HCT116 (cell line): ENCODE measurements around the gene DLG5. TPM values are rescaled to one million over a fixed set of nuclear protein-coding genes. Genes with fewer than 3 reads are reported as not detected.

ENCODE experiments used
- ATAC-seq: fragments of 200-7000 bp; cut with Tn5 transposase; 2 replicates; pipeline ENCODE4 v1.9.1; 2020; ENCODE audit warnings: mild to moderate bottlenecking, moderate library complexity
- BruUV-seq: library from RNA; stranded (reverse); fragments of 400-500 nt; replicated peaks from 2 replicates; lab custom pipeline; 2021; lab: Mats Ljungman, UMichigan
- CTCF ChIA-PET: fragments of 300-600 bp; sonication (Branson Sonifier 250); formaldehyde crosslinking; loops from one replicate; lab custom pipeline; 2021; ENCODE audit warnings: antibody characterized with exemption; lab: Charles Lee
- POLR2A ChIA-PET: fragments of 300-600, 350-600 bp; sonication (Branson Sonifier 250); formaldehyde crosslinking; loops from one replicate; lab custom pipeline; 2021; ENCODE audit warnings: antibody characterized with exemption; lab: Charles Lee
- RAD21 ChIA-PET, 2 experiments: fragments of 300-600 bp; sonication (Branson Sonifier 250); formaldehyde crosslinking; loops; one replicate each; lab custom pipeline; 2023; ENCODE audit warnings: low total read pairs in 2 of 2; ENCODE audit not compliant: uncharacterized antibody in 2 of 2, unreplicated experiment in 2 of 2, low non-redundant PET in 1 of 2; lab: Charles Lee
- DNase-seq: peaks from one replicate; pipeline ENCODE4 v3.0.0-alpha.2; 2010; ENCODE audit warnings: low read depth, low spot score
- H2AFZ ChIP-seq: fragments of 200-600 bp; shearing (Covaris generic), sonication (generic); 2 replicates; pipeline ENCODE4 v1.6.1; 2017; ENCODE audit warnings: low read depth, mixed run types, mixed read lengths, antibody characterized with exemption, low read length; ENCODE audit not compliant: poor library complexity, severe bottlenecking
- H3K27ac ChIP-seq: 2 replicates; pipeline ENCODE4 v1.5.1; 2012; ENCODE audit warnings: low read depth, low read length
- H3K27me3 ChIP-seq: fragments of 200-600 bp; sonication (generic); 2 replicates; pipeline ENCODE4 v1.6.1; 2016; ENCODE audit warnings: mixed run types, low read length, mixed read lengths; ENCODE audit not compliant: insufficient read depth
- H3K36me3 ChIP-seq, 2 experiments: fragments of 200-500 bp in 1 of 2; fragments of 200-600 bp in 1 of 2; sonication (Bioruptor generic) in 1 of 2; sonication (generic) in 1 of 2; 2 replicates each; pipeline versions ENCODE4 v1.5.1 to v1.6.1; 2014 to 2016; ENCODE audit warnings: low read length in 2 of 2, inconsistent platforms in 1 of 2, mixed read lengths in 1 of 2, mixed run types in 1 of 2; ENCODE audit not compliant: insufficient read depth in 2 of 2, control insufficient read depth in 1 of 2
- H3K4me1 ChIP-seq, 2 experiments: fragments of 200-600 bp in 1 of 2; sonication (generic) in 1 of 2; 2 replicates each; pipeline versions ENCODE4 v1.5.1 to v1.6.1; 2012 to 2017; ENCODE audit warnings: low read length in 2 of 2, inconsistent platforms in 1 of 2, mild to moderate bottlenecking in 1 of 2, mixed read lengths in 1 of 2, mixed run types in 1 of 2, moderate library complexity in 1 of 2; ENCODE audit not compliant: insufficient read depth in 2 of 2, control insufficient read depth in 1 of 2
- H3K4me2 ChIP-seq: fragments of 200-600 bp; sonication (generic); 2 replicates; pipeline ENCODE4 v1.6.1; 2017; ENCODE audit warnings: mixed run types, low read length, mixed read lengths
- H3K4me3 ChIP-seq, 2 experiments: fragments of 200-600 bp in 1 of 2; sonication (generic) in 1 of 2; replicated peaks in 1 of 2; 2 replicates each; pipeline ENCODE4 v1.5.1; 2011 to 2016; ENCODE audit warnings: low read length in 2 of 2, control low read depth in 1 of 2, low read depth in 1 of 2, mild to moderate bottlenecking in 1 of 2, mixed read lengths in 1 of 2, mixed run types in 1 of 2
- H3K79me2 ChIP-seq: fragments of 200-600 bp; sonication (generic); 2 replicates; pipeline ENCODE4 v1.6.1; 2017; ENCODE audit warnings: mild to moderate bottlenecking, mixed run types, low read length, moderate library complexity, mixed read lengths; ENCODE audit not compliant: insufficient read depth
- H3K9ac ChIP-seq: fragments of 200-600 bp; sonication (generic); 2 replicates; pipeline ENCODE4 v1.6.1; 2016; ENCODE audit warnings: low read length, mixed read lengths
- H3K9me2 ChIP-seq: fragments of 200-600 bp; sonication (generic), shearing (Covaris generic); 2 replicates; pipeline ENCODE4 v1.6.1; 2017; ENCODE audit warnings: mixed run types, mild to moderate bottlenecking, moderate library complexity; ENCODE audit not compliant: insufficient read depth
- H3K9me3 ChIP-seq, 2 experiments: fragments of 200-500 bp in 1 of 2; fragments of 200-600 bp in 1 of 2; sonication (Bioruptor generic) in 1 of 2; sonication (generic) in 1 of 2; 2 replicates each; pipeline ENCODE4 v1.6.1; 2014 to 2017; ENCODE audit warnings: low read length in 2 of 2, mixed read lengths in 2 of 2, inconsistent platforms in 1 of 2, low read depth in 1 of 2, mild to moderate bottlenecking in 1 of 2, mixed run types in 1 of 2, moderate library complexity in 1 of 2; ENCODE audit not compliant: control insufficient read depth in 1 of 2, insufficient read depth in 1 of 2
- H4K20me1 ChIP-seq: fragments of 200-600 bp; sonication (generic), shearing (Covaris generic); 2 replicates; pipeline ENCODE4 v1.6.1; 2017; ENCODE audit warnings: mixed run types, mild to moderate bottlenecking, moderate library complexity; ENCODE audit not compliant: insufficient read depth
- CEBPB ChIP-seq: IDR thresholded peaks from 2 replicates; pipeline ENCODE4 v1.6.1; 2012; ENCODE audit warnings: low read depth
- EZH2 ChIP-seq: fragments of 200-600 bp; sonication (generic); IDR thresholded peaks from 2 replicates; pipeline ENCODE4 v1.6.1; 2017; ENCODE audit warnings: antibody characterized with exemption, mixed run types
- FOSL1 ChIP-seq: IDR thresholded peaks from 2 replicates; pipeline ENCODE4 v1.6.1; 2012; ENCODE audit warnings: low read depth
- MAX ChIP-seq: IDR thresholded peaks from 2 replicates; pipeline ENCODE4 v1.6.1; 2012
- POLR2AphosphoS5 ChIP-seq: IDR thresholded peaks from 2 replicates; pipeline ENCODE4 v1.6.1; 2011; ENCODE audit warnings: mild to moderate bottlenecking, low read depth, low read length, moderate library complexity
- SIN3A ChIP-seq: IDR thresholded peaks from 2 replicates; pipeline ENCODE4 v1.6.1; 2012; ENCODE audit warnings: low read depth
- SP1 ChIP-seq: IDR thresholded peaks from 2 replicates; pipeline ENCODE4 v1.6.1; 2012; ENCODE audit warnings: low read depth
- SRF ChIP-seq: IDR thresholded peaks from 2 replicates; pipeline ENCODE4 v1.6.1; 2012; ENCODE audit warnings: low read depth
- ZBTB33 ChIP-seq: IDR thresholded peaks from 2 replicates; pipeline ENCODE4 v1.6.1; 2011; ENCODE audit warnings: mild to moderate bottlenecking, low read length, moderate library complexity; ENCODE audit not compliant: insufficient replicate concordance; ENCODE audit errors: extremely low read depth
- ZFX ChIP-seq: fragments of 450-650 bp; IDR thresholded peaks from 2 replicates; pipeline ENCODE4 v1.6.1; 2017
- intact Hi-C: fragments of 100-400 bp; cut with micrococcal nuclease; formaldehyde crosslinking; loops from 2 replicates; pipeline ENCODE4 v1.10.0; 2022
- total RNA-seq: library from RNA; stranded (reverse); gene quantifications from one replicate; pipeline ENCODE4 v1.2.1, GENCODE V29; 2021; ENCODE audit not compliant: unreplicated experiment
- TF ChIP-seq, protein P1 (sequence below): IDR thresholded peaks from 2 replicates; pipeline ENCODE4 v1.6.1; 2012
- TF ChIP-seq, protein P2 (sequence below), 3 experiments: fragments of 200-600 bp in 1 of 3; sonication (generic) in 1 of 3; IDR thresholded peaks in 2 of 3; conservative IDR thresholded peaks in 1 of 3; 2 replicates each; pipeline ENCODE4 v1.5.1; 2012 to 2017; ENCODE audit warnings: low read depth in 2 of 3, low read length in 2 of 3, antibody characterized with exemption in 1 of 3, borderline replicate concordance in 1 of 3, control low read depth in 1 of 3, mild to moderate bottlenecking in 1 of 3, mixed read lengths in 1 of 3, mixed run types in 1 of 3, moderate library complexity in 1 of 3; ENCODE audit not compliant: insufficient read depth in 1 of 3

DLG5 gene
- total RNA-seq, 1 experiment from 2014 or later: 44.8 TPM

DNA sequence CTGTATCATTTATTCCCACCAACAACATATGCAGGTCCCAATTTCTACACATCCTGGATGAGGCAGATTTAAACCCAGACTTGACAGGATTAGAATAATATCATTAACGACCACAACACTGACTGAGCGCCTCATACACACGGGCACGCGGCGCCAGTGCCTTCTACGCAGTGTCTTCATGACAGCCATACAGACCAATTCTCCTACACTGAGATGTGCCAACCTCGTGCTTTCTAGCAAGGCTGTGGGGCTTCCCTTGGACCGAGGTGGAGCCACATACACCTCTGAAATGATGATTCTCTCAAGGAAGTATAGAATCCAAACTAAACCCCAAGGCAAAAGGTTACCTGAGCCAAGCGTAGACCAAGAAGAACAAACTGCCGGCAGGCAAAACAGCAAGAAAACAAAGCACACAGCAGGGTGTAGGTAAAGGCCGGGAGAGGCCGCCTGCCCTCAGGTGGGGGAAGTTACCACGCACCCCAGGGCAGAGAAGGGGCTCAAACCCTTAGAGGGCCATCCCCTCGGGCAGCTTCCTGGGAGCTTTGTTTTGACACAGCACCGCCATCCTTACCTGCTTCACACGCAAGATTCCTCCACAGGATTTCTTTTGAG is 75.8 kb downstream of the DLG5 start:
- BruUV-seq: no TSS peak
- POLR2A ChIA-PET: no interaction called here
- no peaks in the 10 kb centered on the region for H3K9me3 ChIP-seq
- H3K27me3 ChIP-seq: no peaks in the 10 kb centered on the region
- no peak overlapping the region for H3K4me2 ChIP-seq
- peaks cover 14 to 25% of the 10 kb centered on the region in 2 experiments for H3K4me1 ChIP-seq
- DNase-seq (no peak), ATAC-seq (no peak)
- intact Hi-C loops: no loop called here
- no peaks in the 10 kb centered on the region for H3K79me2 ChIP-seq
- TF ChIP-seq MAX: no peak
- no peak for TF ChIP-seq ZBTB33
- no peak overlapping the region for H2AFZ ChIP-seq
- H4K20me1 ChIP-seq: no peaks in the 10 kb centered on the region
- no peak overlapping the region for H3K9ac ChIP-seq
- H3K9me2 ChIP-seq: no peaks in the 10 kb centered on the region
- RAD21 ChIA-PET: no interaction called here
- CTCF ChIA-PET: no interaction called here
- no peak overlapping the region for H3K27ac ChIP-seq
- peaks cover 0 to 8% of the 10 kb centered on the region in 2 experiments; a peak in 2 of 4 replicates for H3K36me3 ChIP-seq
- H3K4me3 ChIP-seq: no peak overlapping the region

DNA sequence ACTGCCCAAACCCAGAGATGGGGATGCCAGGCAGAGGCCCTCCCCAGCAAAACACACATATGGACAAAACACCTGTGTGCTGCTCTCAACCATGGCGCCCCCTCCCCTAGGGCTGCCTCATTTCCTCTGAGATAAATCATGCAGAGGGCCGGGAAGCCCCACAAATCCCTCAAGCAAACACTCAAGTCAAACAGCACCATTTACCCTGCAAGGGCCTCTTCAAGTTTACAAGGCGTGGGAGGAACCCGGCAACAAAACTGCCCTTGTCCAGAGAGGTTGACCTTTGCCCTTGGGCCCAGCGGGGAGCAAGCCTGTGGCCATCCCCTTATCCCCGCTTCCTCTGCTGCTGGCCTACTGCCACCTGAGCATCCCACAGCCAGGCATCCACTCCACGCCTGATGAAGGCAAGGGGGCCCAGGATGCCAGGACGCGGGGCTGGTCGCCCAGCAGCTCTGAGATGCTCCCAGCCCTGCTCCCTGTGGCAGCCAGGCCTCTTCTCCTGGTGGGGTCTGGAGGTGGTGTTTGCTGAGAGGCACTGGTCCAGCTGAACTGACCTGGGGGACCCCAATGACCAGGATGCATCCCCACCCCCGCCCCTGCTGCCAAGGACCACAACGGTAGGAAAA is 77.4 kb downstream of the DLG5 start:
- Histone ChIP-seq H3K27ac (no peak overlapping the region; the same call in 1 of the 2 replicates), H3K27me3 (no peaks in the 10 kb centered on the region), H3K9me2 (no peaks in the 10 kb centered on the region), H3K4me3 (no peak overlapping the region), H3K9ac (no peak overlapping the region), H4K20me1 (no peaks in the 10 kb centered on the region), H3K9me3 (no peaks in the 10 kb centered on the region), H2AFZ (no peak overlapping the region), H3K4me1 (peaks cover 27 to 38% of the 10 kb centered on the region in 2 experiments), H3K79me2 (no peaks in the 10 kb centered on the region; the same call in 1 of the 2 replicates), H3K4me2 (peak overlapping the region; percentile 26), H3K36me3 (peaks cover 0 to 4% of the 10 kb centered on the region in 2 experiments; a peak in 2 of 4 replicates)
- ChIA-PET POLR2A (no interaction called here), CTCF (no interaction called here), RAD21 (no interaction called here)
- ATAC-seq: no peak; the same call in 1 of the 2 replicates
- no peak for DNase-seq
- BruUV-seq: no TSS peak
- intact Hi-C loops: loop anchor here (10.0 kb wide), 1 partner anchor 674 kb away; no protein-coding TSS in a partner anchor
- TF ChIP-seq EZH2 (no peak), FOSL1 (no peak), SIN3A (no peak), MAX (no peak), SRF (no peak), POLR2AphosphoS5 (no peak), SP1 (no peak), ZFX (no peak), CEBPB (no peak)
- TF ChIP-seq, protein P1, sequence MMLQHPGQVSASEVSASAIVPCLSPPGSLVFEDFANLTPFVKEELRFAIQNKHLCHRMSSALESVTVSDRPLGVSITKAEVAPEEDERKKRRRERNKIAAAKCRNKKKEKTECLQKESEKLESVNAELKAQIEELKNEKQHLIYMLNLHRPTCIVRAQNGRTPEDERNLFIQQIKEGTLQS: no peak
- TF ChIP-seq, protein P2, sequence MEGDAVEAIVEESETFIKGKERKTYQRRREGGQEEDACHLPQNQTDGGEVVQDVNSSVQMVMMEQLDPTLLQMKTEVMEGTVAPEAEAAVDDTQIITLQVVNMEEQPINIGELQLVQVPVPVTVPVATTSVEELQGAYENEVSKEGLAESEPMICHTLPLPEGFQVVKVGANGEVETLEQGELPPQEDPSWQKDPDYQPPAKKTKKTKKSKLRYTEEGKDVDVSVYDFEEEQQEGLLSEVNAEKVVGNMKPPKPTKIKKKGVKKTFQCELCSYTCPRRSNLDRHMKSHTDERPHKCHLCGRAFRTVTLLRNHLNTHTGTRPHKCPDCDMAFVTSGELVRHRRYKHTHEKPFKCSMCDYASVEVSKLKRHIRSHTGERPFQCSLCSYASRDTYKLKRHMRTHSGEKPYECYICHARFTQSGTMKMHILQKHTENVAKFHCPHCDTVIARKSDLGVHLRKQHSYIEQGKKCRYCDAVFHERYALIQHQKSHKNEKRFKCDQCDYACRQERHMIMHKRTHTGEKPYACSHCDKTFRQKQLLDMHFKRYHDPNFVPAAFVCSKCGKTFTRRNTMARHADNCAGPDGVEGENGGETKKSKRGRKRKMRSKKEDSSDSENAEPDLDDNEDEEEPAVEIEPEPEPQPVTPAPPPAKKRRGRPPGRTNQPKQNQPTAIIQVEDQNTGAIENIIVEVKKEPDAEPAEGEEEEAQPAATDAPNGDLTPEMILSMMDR (IDR thresholded peaks at IDR 0.05 in 2 of 3, conservative IDR thresholded peaks at IDR 0.05 in 1 of 3; ENCODE audit: borderline replicate concordance in 1 of 3, insufficient read depth in 1 of 3, low read depth in 2 of 3, low read length in 2 of 3): no peak
